IPS-18a (cell line): ENCODE results near the gene TSG101.

ENCODE experiments used
- H3K27ac ChIP-seq: one replicate; pipeline ENCODE4 v1.5.1; 2013; ENCODE audit warnings: low read length
- H3K27me3 ChIP-seq: one replicate; pipeline ENCODE4 v1.6.1; 2013; ENCODE audit warnings: mild to moderate bottlenecking, low read length; ENCODE audit not compliant: control insufficient read depth, insufficient read depth
- H3K36me3 ChIP-seq: one replicate; pipeline ENCODE4 v1.6.1; 2013; ENCODE audit warnings: low read depth, low read length; ENCODE audit not compliant: control insufficient read depth
- H3K4me1 ChIP-seq: one replicate; pipeline ENCODE4 v1.6.1; 2013; ENCODE audit warnings: low read depth, low read length; ENCODE audit not compliant: control insufficient read depth
- H3K4me3 ChIP-seq: one replicate; pipeline ENCODE4 v1.5.1; 2013; ENCODE audit warnings: low read length
- H3K9ac ChIP-seq: one replicate; pipeline ENCODE4 v1.6.1; 2013; ENCODE audit warnings: mild to moderate bottlenecking, low read length, moderate library complexity
- H3K9me3 ChIP-seq: one replicate; pipeline ENCODE4 v1.6.1; 2013; ENCODE audit warnings: low read depth, low read length; ENCODE audit not compliant: control insufficient read depth

TSG101 gene

DNA sequence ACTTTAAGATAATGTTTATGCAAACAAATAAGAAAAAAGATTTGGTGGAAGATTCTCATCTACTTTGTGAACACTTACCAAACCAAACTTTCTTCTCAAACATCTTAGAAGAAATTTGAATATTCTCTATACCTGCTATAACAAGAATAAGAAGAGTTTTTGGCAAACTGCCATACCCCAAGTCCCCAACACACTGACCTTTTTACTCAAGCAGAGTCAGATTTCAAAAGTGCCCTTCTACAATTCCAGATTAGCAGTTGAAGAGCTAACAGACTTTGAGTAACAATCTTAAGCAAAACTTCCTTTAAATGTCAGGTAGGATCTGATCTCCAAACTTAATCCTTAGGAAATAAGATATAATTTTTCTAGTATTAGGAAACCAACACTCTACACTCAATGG, 33.9 kb downstream of the TSG101 start:
- Histone ChIP-seq H3K9me3 (no peaks in the 10 kb centered on the region), H3K4me3 (no peak overlapping the region), H3K4me1 (no peaks in the 10 kb centered on the region), H3K9ac (no peak overlapping the region), H3K27ac (no peak overlapping the region), H3K36me3 (peaks cover 30% of the 10 kb centered on the region), H3K27me3 (no peaks in the 10 kb centered on the region)

DNA sequence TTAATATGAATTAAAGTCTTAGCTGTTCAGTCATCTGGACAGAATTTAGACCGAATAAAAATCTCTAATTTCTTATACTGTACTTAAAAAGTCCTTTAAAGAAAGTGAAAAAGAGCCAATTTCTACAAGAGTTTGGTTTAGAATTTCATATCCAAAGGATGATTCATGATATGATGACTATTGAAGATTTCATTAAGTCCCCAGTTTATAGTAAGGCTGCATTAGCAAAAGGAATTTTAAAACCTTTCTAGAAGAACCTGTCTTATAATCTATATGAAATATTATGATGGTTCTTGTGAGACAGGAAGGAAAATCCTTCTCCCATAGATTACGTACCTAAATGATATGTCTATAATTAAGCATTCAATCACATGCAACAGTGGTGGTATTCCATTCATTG, 34.8 kb downstream of the TSG101 start:
- H3K36me3 ChIP-seq = peaks cover 25% of the 10 kb centered on the region
- H3K4me3 ChIP-seq = no peak overlapping the region
- no peak overlapping the region for H3K9ac ChIP-seq
- no peak overlapping the region for H3K27ac ChIP-seq
- H3K9me3 ChIP-seq = no peaks in the 10 kb centered on the region
- H3K27me3 ChIP-seq = no peaks in the 10 kb centered on the region
- H3K4me1 ChIP-seq = no peaks in the 10 kb centered on the region

DNA sequence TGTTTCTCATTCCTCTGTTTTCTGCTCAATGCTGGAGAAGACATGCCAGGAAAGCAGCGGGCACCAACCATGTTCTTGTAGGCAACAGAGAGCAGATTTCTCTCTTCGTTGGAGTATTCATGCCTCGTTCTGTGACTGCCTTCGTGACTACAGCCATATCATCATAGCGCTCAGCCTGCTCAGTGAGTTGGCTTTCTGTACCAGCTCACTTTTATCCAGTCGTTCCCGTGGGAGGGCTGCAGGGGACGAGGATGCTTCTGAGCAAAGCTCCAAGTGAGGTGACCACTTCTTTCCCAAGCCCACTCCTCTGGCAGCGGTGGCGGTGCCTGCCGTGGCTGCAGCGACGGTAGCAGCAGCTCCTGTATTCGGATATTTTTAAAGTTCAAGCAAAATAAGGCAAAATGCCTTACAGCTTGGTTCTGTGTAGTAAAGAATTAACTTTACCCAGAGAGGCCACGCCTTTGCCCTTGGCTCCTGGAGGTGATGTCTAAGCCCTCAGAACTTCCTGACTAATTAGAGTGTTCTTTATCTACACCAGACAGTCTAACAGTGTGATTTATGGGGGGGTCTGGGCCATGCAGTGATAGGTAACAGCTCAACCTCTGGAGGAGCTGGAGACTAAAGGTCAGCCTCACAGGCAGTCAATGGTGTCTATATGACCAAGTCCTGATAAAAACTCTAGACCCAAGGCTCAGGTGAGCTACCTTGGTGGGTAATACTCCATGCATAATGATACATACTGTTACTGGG, 35.8 kb downstream of the TSG101 start:
- Histone ChIP-seq H3K4me1 (no peaks in the 10 kb centered on the region), H3K9me3 (no peaks in the 10 kb centered on the region), H3K27me3 (no peaks in the 10 kb centered on the region), H3K4me3 (no peak overlapping the region), H3K36me3 (peaks cover 25% of the 10 kb centered on the region), H3K9ac (no peak overlapping the region), H3K27ac (no peak overlapping the region)

GRCh38 chr11:18490319-18490718, 36.4 kb downstream of the TSG101 start:
- Histone ChIP-seq H3K4me3 (no peak overlapping the region), H3K27ac (no peak overlapping the region), H3K9me3 (no peaks in the 10 kb centered on the region), H3K4me1 (no peaks in the 10 kb centered on the region), H3K36me3 (peaks cover 25% of the 10 kb centered on the region), H3K9ac (no peak overlapping the region), H3K27me3 (no peaks in the 10 kb centered on the region)

DNA sequence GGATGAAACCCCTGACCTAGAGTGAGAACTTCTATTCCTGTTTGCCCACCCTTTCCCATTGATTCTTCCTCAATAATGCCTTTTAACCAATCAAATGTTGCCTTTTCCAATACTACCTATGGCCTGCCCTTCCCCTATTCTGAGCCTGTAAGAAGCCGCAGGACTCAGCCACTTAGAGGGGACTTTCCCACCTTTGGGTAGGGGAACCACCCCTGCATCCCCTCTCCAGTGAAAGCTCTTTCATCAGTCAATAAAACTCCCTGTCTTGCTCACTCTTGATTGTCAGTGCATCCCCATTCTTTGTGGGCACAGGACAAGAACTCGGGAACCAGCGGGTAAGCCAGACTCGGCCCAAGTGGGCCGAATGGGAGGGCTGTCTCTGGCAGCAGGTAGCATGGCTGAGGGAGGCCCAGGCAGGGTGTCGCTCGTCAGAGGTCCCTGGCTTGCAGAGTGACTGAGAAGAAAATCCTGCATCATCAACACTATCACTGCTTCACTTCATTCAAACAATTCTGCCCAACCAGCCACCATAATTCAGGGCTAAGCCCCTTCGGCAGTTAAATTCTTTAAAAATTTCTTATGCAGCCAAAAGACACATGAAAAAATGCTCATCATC, 40.7 kb downstream of the TSG101 start:
- Histone ChIP-seq H3K27ac (no peak overlapping the region), H3K9ac (no peak overlapping the region), H3K4me1 (no peaks in the 10 kb centered on the region), H3K9me3 (no peaks in the 10 kb centered on the region), H3K4me3 (no peak overlapping the region), H3K36me3 (peaks cover 39% of the 10 kb centered on the region), H3K27me3 (no peaks in the 10 kb centered on the region)

DNA sequence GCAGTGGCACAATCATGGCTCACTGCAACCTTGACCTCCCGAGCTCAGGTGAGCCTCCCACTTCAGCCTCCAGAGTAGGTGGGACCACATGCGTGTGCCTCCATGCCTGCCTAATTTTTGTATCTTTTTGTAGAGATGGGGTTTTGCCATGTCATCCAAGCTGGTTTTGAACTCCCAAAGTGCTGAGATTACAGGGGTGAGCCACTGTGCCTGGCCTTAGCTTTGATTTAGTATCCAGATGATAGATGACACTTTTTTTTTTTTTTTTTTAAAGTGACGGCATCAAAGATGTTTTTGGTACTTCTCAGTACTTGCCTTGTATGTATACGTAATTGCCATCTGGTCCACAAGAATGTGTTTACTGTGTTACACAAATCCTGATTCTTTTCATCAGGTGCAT, 47.7 kb downstream of the TSG101 start:
- H3K36me3 ChIP-seq = peaks cover 49% of the 10 kb centered on the region
- H3K9me3 ChIP-seq = no peaks in the 10 kb centered on the region
- H3K27ac ChIP-seq = no peak overlapping the region
- H3K27me3 ChIP-seq = no peaks in the 10 kb centered on the region
- H3K4me3 ChIP-seq = no peak overlapping the region
- H3K4me1 ChIP-seq = no peaks in the 10 kb centered on the region
- no peak overlapping the region for H3K9ac ChIP-seq

DNA sequence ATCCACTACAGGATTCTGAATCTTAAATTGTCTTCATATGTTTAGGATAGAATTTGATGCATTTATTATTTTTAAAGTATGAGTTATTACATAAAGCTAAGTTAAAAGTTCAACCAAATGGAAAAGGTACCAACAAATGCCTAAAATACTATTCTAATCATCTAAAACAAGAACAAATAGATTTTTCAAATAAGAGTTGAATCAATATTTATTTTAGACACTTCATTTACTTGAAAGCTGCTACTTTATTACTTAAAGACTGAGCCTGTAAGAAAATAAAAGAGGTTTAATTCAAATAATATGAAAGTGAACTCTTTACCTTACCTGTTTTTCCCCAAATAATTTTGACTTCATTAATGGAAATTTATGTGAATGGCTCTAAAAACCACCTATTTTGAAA, 54.2 kb downstream of the TSG101 start:
- Histone ChIP-seq H3K27me3 (no peaks in the 10 kb centered on the region), H3K9me3 (no peaks in the 10 kb centered on the region), H3K27ac (no peak overlapping the region), H3K4me3 (no peak overlapping the region), H3K9ac (no peak overlapping the region), H3K4me1 (no peaks in the 10 kb centered on the region), H3K36me3 (no peaks in the 10 kb centered on the region)

GRCh38 chr11:18471995-18472394, 54.7 kb downstream of the TSG101 start:
- H3K9ac ChIP-seq = no peak overlapping the region
- H3K27me3 ChIP-seq = no peaks in the 10 kb centered on the region
- no peaks in the 10 kb centered on the region for H3K9me3 ChIP-seq
- H3K27ac ChIP-seq = no peak overlapping the region
- no peak overlapping the region for H3K4me3 ChIP-seq
- no peaks in the 10 kb centered on the region for H3K36me3 ChIP-seq
- no peaks in the 10 kb centered on the region for H3K4me1 ChIP-seq

DNA sequence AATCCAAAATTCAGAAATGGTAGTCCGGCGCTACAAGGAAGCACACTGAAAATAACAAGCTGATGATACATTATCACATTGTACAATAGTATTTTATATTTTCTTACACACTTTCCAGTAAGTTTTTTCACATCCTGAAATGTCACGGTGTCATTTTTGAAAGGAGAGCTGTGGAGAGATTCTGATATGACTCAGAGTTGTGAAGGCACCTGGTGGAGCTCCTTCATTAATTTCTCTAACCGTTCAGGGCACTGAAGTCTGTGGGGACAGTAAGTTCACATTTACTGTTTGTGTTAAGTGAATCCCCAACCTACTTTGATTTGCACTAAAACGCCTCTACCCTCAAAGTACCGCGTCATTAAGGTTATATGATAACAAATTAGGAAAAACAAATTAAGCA, 57.8 kb downstream of the TSG101 start:
- Histone ChIP-seq H3K27me3 (no peaks in the 10 kb centered on the region), H3K4me3 (no peak overlapping the region), H3K9ac (no peak overlapping the region), H3K27ac (no peak overlapping the region), H3K4me1 (no peaks in the 10 kb centered on the region), H3K36me3 (no peaks in the 10 kb centered on the region), H3K9me3 (no peaks in the 10 kb centered on the region)

- Histone ChIP-seq H3K27ac (no peak overlapping the region), H3K4me1 (no peaks in the 10 kb centered on the region), H3K9ac (no peak overlapping the region), H3K36me3 (no peaks in the 10 kb centered on the region), H3K9me3 (no peaks in the 10 kb centered on the region), H3K27me3 (no peaks in the 10 kb centered on the region), H3K4me3 (no peak overlapping the region)
Measured at GRCh38 chr11:18468059-18468458, 58.7 kb downstream of the TSG101 start.

- H3K4me3 ChIP-seq = no peak overlapping the region
- H3K4me1 ChIP-seq = no peaks in the 10 kb centered on the region
- no peak overlapping the region for H3K9ac ChIP-seq
- H3K27me3 ChIP-seq = no peaks in the 10 kb centered on the region
- H3K27ac ChIP-seq = no peak overlapping the region
- no peaks in the 10 kb centered on the region for H3K36me3 ChIP-seq
- no peaks in the 10 kb centered on the region for H3K9me3 ChIP-seq
Measured at GRCh38 chr11:18466402-18466801, 60.3 kb downstream of the TSG101 start.

- no peaks in the 10 kb centered on the region for H3K4me1 ChIP-seq
- no peak overlapping the region for H3K27ac ChIP-seq
- H3K4me3 ChIP-seq = no peak overlapping the region
- no peaks in the 10 kb centered on the region for H3K27me3 ChIP-seq
- no peak overlapping the region for H3K9ac ChIP-seq
- no peaks in the 10 kb centered on the region for H3K9me3 ChIP-seq
- no peaks in the 10 kb centered on the region for H3K36me3 ChIP-seq
Measured at GRCh38 chr11:18463439-18463838, 63.3 kb downstream of the TSG101 start.
